Stimulated activated naive CD4-positive, alpha-beta T cell (primary cell): ENCODE results near the gene CCSER1.
"Not testable (repeated sequence)": the region's sequence is repeated elsewhere in the genome, so short reads cannot be mapped to it uniquely, and the experiment has no call there.

Experiments
- DNase-seq, 6 experiments: peaks; one replicate each; lab custom pipeline; 2025; lab: John Stamatoyannopoulos, UW

CCSER1 gene

GRCh38 chr4:91590260-91590659 is 1463.1 kb downstream of the CCSER1 start:
- no peak for DNase-seq

- no peak for DNase-seq
Measured at GRCh38 chr4:91592125-91592524, 1464.9 kb downstream of the CCSER1 start.

- no peak for DNase-seq
Measured at GRCh38 chr4:91596718-91597117, 1469.5 kb downstream of the CCSER1 start.

GRCh38 chr4:91598696-91599095 is 1471.5 kb downstream of the CCSER1 start:
- DNase-seq, result no peak

- no peak for DNase-seq
Measured at GRCh38 chr4:91600301-91600700, 1473.1 kb downstream of the CCSER1 start.

GRCh38 chr4:91601401-91601800 is 1474.2 kb downstream of the CCSER1 start:
- no peak for DNase-seq

GRCh38 chr4:91611782-91612181 is 1484.6 kb downstream of the CCSER1 start:
- DNase-seq, result no peak

- no peak for DNase-seq
Measured at GRCh38 chr4:91620952-91621351, 1493.8 kb downstream of the CCSER1 start.

GRCh38 chr4:91621446-91621845 is 1494.3 kb downstream of the CCSER1 start:
- no peak for DNase-seq

GRCh38 chr4:91622925-91623602 is 1495.9 kb downstream of the CCSER1 start:
- DNase-seq, result no peak

GRCh38 chr4:91623603-91623967 is 1496.4 kb downstream of the CCSER1 start:
- DNase-seq, result not testable (repeated sequence)

GRCh38 chr4:91630054-91630453 is 1502.9 kb downstream of the CCSER1 start:
- DNase-seq, result no peak

- no peak for DNase-seq
Measured at GRCh38 chr4:91630764-91631163, 1503.6 kb downstream of the CCSER1 start.

GRCh38 chr4:91631335-91631734 is 1504.1 kb downstream of the CCSER1 start:
- no peak for DNase-seq

GRCh38 chr4:91636083-91636482 is 1508.9 kb downstream of the CCSER1 start:
- no peak for DNase-seq
